GM12878 (cell line): ENCODE results near the gene PORCN. TPM values are rescaled to one million over a fixed set of nuclear protein-coding genes. Genes with fewer than 3 reads are reported as not detected.

Experiments used
- ATAC-seq: fragments of 200-7000 bp; cut with Tn5 transposase; 3 replicates; pipeline ENCODE4 v1.9.1; 2020; ENCODE audit warnings: mild to moderate bottlenecking, moderate library complexity
- BruUV-seq: library from RNA; stranded (reverse); fragments of 400-500 nt; replicated peaks from 2 replicates; lab custom pipeline; 2021; lab: Mats Ljungman, UMichigan
- CTCF ChIA-PET: fragments of 300-600 bp; sonication (Branson Sonifier 250); formaldehyde crosslinking; extraction: SDS; loops from one replicate; lab custom pipeline; 2021; ENCODE audit warnings: inconsistent platforms; lab: Yijun Ruan, JAX
- POLR2A ChIA-PET: fragments of 350-600 bp; formaldehyde crosslinking; extraction: SDS; loops from one replicate; lab custom pipeline; 2021; ENCODE audit warnings: inconsistent platforms; lab: Charles Lee
- RAD21 ChIA-PET: fragments of 300-600 bp; sonication (Branson Sonifier 250); formaldehyde crosslinking; loops from one replicate; lab custom pipeline; 2023; ENCODE audit warnings: antibody characterized with exemption; ENCODE audit not compliant: unreplicated experiment; lab: Charles Lee
- SMC1A ChIA-PET: fragments of 300-600 bp; sonication (Branson Sonifier 250); formaldehyde crosslinking; loops from one replicate; lab custom pipeline; 2023; ENCODE audit not compliant: unreplicated experiment, uncharacterized antibody; lab: Charles Lee
- DNase-seq: peaks from one replicate; pipeline ENCODE4 v3.0.0-alpha.2; 2011; ENCODE audit warnings: low read depth, low spot score
- FAIRE-seq: peaks from 3 replicates; lab custom pipeline; 2011; peaks lifted over from hg19 to GRCh38; lab: Jason Lieb, UNC
- H2AFZ ChIP-seq: 2 replicates; pipeline ENCODE4 v1.6.0; 2011; ENCODE audit warnings: low read depth, low read length, control low read depth; ENCODE audit not compliant: control insufficient read depth
- H3K27ac ChIP-seq: 2 replicates; pipeline ENCODE4 v1.5.1; 2011; ENCODE audit warnings: control low read depth; ENCODE audit not compliant: control insufficient read depth, insufficient read depth
- H3K27me3 ChIP-seq, 2 experiments: replicated peaks in 1 of 2; 2 replicates each; pipeline versions ENCODE4 v1.6.0 to v1.6.1; 2011; ENCODE audit warnings: low read length in 1 of 2; ENCODE audit not compliant: control insufficient read depth in 2 of 2, insufficient read depth in 2 of 2
- H3K36me3 ChIP-seq, 2 experiments: 2 replicates each; pipeline ENCODE4 v1.5.1; 2011; ENCODE audit warnings: low read length in 1 of 2; ENCODE audit not compliant: control insufficient read depth in 2 of 2, insufficient read depth in 2 of 2
- H3K4me1 ChIP-seq: 2 replicates; pipeline ENCODE4 v1.6.1; 2011; ENCODE audit warnings: mild to moderate bottlenecking, low read length, moderate library complexity, mixed read lengths; ENCODE audit not compliant: control insufficient read depth, insufficient read depth
- H3K4me2 ChIP-seq: 2 replicates; pipeline ENCODE4 v1.6.0; 2011; ENCODE audit warnings: control low read depth; ENCODE audit not compliant: control insufficient read depth, insufficient read depth
- H3K4me3 ChIP-seq: fragments of 200-600 bp; sonication (generic); 2 replicates; pipeline ENCODE4 v1.5.1; 2016
- H3K79me2 ChIP-seq: 2 replicates; pipeline ENCODE4 v1.6.0; 2011; ENCODE audit warnings: low read length; ENCODE audit not compliant: control insufficient read depth, insufficient read depth
- H3K9ac ChIP-seq: 2 replicates; pipeline ENCODE4 v1.8.0; 2011; ENCODE audit warnings: low read length, control low read depth, mixed read lengths; ENCODE audit not compliant: control insufficient read depth, insufficient read depth
- H3K9me3 ChIP-seq: replicated peaks from 3 replicates; pipeline ENCODE4 v1.5.1; 2011; ENCODE audit warnings: mild to moderate bottlenecking, low read length; ENCODE audit not compliant: control insufficient read depth, insufficient read depth
- H4K20me1 ChIP-seq: 2 replicates; pipeline ENCODE4 v1.6.0; 2011; ENCODE audit not compliant: control insufficient read depth, insufficient read depth
- DPF2 ChIP-seq: fragments of 450-650 bp; IDR thresholded peaks from 2 replicates; pipeline ENCODE4 v1.6.1; 2017; ENCODE audit warnings: mild to moderate bottlenecking
- LARP7 ChIP-seq: fragments of 450-650 bp; IDR thresholded peaks from 2 replicates; pipeline ENCODE4 v1.6.1; 2017; ENCODE audit warnings: mild to moderate bottlenecking
- WGBS: methylation state at CpG from one replicate; pipeline ENCODE4 v1.1.6; 2016; ENCODE audit warnings: low lambda C conversion rate; ENCODE audit not compliant: insufficient replicate concordance, insufficient coverage; ENCODE audit errors: missing lambda C conversion rate; 5-methylcytosine and 5-hydroxymethylcytosine counted together
- in situ Hi-C: fragments of 300-500 bp; cut with MboI; formaldehyde crosslinking; loops from 9 replicates; pipeline ENCODE4 v1.14.3; 2018; ENCODE audit warnings: mixed read lengths
- intact Hi-C: fragments of 100-400 bp; cut with micrococcal nuclease; formaldehyde crosslinking; loops from one replicate; pipeline ENCODE4 v1.14.2; 2022; ENCODE audit not compliant: unreplicated experiment
- polyA plus RNA-seq, 11 experiments: library from polyadenylated mRNA; depleted of rRNA in 4 of 11; unstranded in 6 of 11; stranded (reverse) in 5 of 11; fragments of >200 nt; fragmentation: Nextera tagmentation in 4 of 11; fragmentation: Illumina TruSeq in 1 of 11; extraction: Ambion mirVana in 4 of 11; extraction: Trizol in 1 of 11; gene quantifications; 1 replicate in 1 of 11; 2 replicates in 10 of 11; pipeline versions ENCODE4 v1.2.1 to v1.2.3, GENCODE V29; 2011 to 2016; ENCODE audit warnings: inconsistent platforms in 2 of 11, missing spikeins in 2 of 11, low read depth in 1 of 11
- total RNA-seq, 4 experiments: library from RNA; depleted of rRNA in 3 of 4; stranded (reverse); fragments of >200 nt in 3 of 4; fragmentation: Illumina TruSeq in 1 of 4; extraction: Trizol in 1 of 4; gene quantifications; 2 replicates each; pipeline versions ENCODE4 v1.2.1 to v1.2.3, GENCODE V29; 2013 to 2021
- TF ChIP-seq, protein P1 (sequence below): IDR thresholded peaks from 2 replicates; pipeline ENCODE4 v1.6.1; 2011; ENCODE audit warnings: borderline replicate concordance, low read depth, mild to moderate bottlenecking, moderate library complexity, mixed read lengths, low read length; ENCODE audit not compliant: insufficient read depth; ENCODE audit errors: extremely low read length
- TF ChIP-seq, protein P2 (sequence below): IDR thresholded peaks from 2 replicates; pipeline ENCODE4 v1.6.1; 2012; ENCODE audit warnings: low read depth, low read length, improper control_type of control experiment
- TF ChIP-seq, protein P3 (sequence below): IDR thresholded peaks from 2 replicates; pipeline ENCODE4 v1.6.1; 2011; ENCODE audit warnings: mild to moderate bottlenecking, low read depth, low read length, moderate library complexity; ENCODE audit not compliant: insufficient replicate concordance
- TF ChIP-seq, protein P4 (sequence below): fragments of 450-650 bp; IDR thresholded peaks from 2 replicates; pipeline ENCODE4 v1.6.1; 2018; ENCODE audit warnings: mild to moderate bottlenecking, low read depth, moderate library complexity; ENCODE audit not compliant: partially characterized antibody

The PORCN gene
- total and polyA plus RNA-seq, 10 of the 15 experiments (the other 5 are each of a cell fraction or from before 2014, with no cell fraction given) = 0.27 to 21.0 (median 14.1) TPM

DNA sequence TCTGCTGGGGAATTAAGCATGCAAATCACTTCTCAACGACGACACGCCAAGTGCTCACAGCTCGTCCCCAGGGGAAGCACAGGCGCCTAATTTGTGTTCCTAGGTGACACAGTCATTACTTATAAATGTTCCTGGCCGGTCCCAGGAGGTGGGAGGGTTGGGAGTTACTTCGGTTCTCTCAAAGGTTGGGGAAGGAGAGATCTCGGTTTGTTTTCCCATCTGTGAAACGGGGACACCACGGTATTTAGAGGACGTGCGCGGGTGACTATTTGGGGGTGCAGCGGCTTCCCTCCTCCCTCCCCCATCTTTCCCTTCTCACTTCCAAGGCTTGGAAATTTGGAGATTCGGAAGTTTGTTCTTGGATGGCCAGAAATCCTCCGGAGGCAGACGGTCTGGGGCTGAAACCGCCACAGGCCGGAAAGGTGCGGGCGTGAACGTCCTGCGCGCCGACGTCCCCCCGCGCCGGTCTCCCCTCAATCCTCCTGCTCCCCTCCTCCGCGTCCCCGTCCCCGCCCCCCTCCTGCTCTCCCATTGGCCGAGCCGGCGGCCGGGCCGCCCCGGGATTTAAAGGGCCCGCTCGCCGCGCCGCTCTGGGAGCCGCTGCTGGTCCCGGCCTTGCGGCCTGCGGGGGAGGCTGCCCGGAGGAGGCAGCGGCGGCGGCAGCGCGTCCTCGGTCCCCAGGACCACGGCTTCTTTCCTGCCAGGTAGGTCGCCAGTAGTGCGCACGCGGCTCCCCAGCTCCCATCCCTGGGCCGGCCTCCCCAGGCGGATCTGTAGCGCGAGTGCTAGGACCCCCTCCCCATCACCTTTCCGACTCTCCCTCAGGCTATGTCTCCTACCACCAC lies at the start of gene PORCN (continued):
- TF ChIP-seq, protein P1, sequence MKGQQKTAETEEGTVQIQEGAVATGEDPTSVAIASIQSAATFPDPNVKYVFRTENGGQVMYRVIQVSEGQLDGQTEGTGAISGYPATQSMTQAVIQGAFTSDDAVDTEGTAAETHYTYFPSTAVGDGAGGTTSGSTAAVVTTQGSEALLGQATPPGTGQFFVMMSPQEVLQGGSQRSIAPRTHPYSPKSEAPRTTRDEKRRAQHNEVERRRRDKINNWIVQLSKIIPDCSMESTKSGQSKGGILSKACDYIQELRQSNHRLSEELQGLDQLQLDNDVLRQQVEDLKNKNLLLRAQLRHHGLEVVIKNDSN = no peak
- TF ChIP-seq, protein P2, sequence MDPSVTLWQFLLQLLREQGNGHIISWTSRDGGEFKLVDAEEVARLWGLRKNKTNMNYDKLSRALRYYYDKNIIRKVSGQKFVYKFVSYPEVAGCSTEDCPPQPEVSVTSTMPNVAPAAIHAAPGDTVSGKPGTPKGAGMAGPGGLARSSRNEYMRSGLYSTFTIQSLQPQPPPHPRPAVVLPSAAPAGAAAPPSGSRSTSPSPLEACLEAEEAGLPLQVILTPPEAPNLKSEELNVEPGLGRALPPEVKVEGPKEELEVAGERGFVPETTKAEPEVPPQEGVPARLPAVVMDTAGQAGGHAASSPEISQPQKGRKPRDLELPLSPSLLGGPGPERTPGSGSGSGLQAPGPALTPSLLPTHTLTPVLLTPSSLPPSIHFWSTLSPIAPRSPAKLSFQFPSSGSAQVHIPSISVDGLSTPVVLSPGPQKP = no peak
- TF ChIP-seq, protein P3, sequence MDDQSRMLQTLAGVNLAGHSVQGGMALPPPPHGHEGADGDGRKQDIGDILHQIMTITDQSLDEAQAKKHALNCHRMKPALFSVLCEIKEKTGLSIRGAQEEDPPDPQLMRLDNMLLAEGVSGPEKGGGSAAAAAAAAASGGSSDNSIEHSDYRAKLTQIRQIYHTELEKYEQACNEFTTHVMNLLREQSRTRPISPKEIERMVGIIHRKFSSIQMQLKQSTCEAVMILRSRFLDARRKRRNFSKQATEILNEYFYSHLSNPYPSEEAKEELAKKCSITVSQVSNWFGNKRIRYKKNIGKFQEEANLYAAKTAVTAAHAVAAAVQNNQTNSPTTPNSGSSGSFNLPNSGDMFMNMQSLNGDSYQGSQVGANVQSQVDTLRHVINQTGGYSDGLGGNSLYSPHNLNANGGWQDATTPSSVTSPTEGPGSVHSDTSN = no peak
- TF ChIP-seq DPF2 = no peak
- TF ChIP-seq, all 136 proteins: peak for 22

DNA sequence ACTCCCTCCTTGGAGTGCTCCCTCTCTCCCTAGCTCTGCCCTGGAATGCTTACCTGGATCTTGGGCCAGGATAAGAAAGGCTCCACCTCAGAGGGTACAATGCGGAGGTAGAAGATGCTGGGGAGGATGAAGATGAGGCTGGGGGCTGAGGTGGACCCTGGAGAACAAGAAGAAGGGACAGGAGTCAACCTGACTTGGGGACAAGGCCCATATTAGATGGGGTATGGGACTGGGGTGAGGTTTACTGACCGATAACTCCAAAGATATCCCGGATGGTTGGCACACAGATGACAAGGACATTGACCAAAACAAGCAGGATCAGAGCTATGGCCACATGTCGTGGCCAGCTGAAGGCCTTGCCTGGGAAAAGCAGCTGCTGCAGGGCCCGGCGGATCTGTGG lies 49.3 kb upstream of the PORCN start:
- no peaks in the 10 kb centered on the region for H3K4me1 ChIP-seq
- H3K79me2 ChIP-seq = no peaks in the 10 kb centered on the region; the same call in 1 of the 2 replicates
- CTCF ChIA-PET = no interaction called here
- in situ Hi-C loops (no loop called here), intact Hi-C loops (no loop called here)
- TF ChIP-seq, protein P4, sequence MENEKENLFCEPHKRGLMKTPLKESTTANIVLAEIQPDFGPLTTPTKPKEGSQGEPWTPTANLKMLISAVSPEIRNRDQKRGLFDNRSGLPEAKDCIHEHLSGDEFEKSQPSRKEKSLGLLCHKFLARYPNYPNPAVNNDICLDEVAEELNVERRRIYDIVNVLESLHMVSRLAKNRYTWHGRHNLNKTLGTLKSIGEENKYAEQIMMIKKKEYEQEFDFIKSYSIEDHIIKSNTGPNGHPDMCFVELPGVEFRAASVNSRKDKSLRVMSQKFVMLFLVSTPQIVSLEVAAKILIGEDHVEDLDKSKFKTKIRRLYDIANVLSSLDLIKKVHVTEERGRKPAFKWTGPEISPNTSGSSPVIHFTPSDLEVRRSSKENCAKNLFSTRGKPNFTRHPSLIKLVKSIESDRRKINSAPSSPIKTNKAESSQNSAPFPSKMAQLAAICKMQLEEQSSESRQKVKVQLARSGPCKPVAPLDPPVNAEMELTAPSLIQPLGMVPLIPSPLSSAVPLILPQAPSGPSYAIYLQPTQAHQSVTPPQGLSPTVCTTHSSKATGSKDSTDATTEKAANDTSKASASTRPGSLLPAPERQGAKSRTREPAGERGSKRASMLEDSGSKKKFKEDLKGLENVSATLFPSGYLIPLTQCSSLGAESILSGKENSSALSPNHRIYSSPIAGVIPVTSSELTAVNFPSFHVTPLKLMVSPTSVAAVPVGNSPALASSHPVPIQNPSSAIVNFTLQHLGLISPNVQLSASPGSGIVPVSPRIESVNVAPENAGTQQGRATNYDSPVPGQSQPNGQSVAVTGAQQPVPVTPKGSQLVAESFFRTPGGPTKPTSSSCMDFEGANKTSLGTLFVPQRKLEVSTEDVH = no peak
- TF ChIP-seq LARP7 = no peak
- H3K27me3 ChIP-seq = no peaks in the 10 kb centered on the region
- no peaks in the 10 kb centered on the region for H4K20me1 ChIP-seq
- no peak overlapping the region for H3K9ac ChIP-seq
- DNase-seq (no peak), ATAC-seq (no peak), FAIRE-seq (no peak)
- H3K4me2 ChIP-seq = no peak overlapping the region
- no peak overlapping the region for H2AFZ ChIP-seq
- BruUV-seq = no TSS peak
- H3K4me3 ChIP-seq = no peak overlapping the region
- SMC1A ChIA-PET = no interaction called here
- H3K36me3 ChIP-seq = peaks cover 1 to 3% of the 10 kb centered on the region in 2 experiments; a peak in 3 of 4 replicates
- H3K27ac ChIP-seq = no peak overlapping the region
- POLR2A ChIA-PET = no interaction called here
- no peaks in the 10 kb centered on the region for H3K9me3 ChIP-seq
- RAD21 ChIA-PET = no interaction called here
- 60% methylated on average over 6 of the region's 6 CpGs for WGBS
